K562 (cell line): ENCODE data around the gene POFUT2. TPM values are rescaled to one million over a fixed set of nuclear protein-coding genes. Genes with fewer than 3 reads are reported as not detected.

Source experiments
- ARID2 ChIP-seq: fragments of 450-650 bp; IDR thresholded peaks from 2 replicates; pipeline ENCODE4 v1.6.1; 2017; ENCODE audit warnings: antibody characterized with exemption, mild to moderate bottlenecking
- CXXC5 ChIP-seq: fragments of 250-450 bp; sonication (Bioruptor Pico); IDR thresholded peaks from 2 replicates; pipeline ENCODE4 v1.8.0; 2022; ENCODE audit warnings: inconsistent platforms, mild to moderate bottlenecking, moderate library complexity
- EP400 ChIP-seq: fragments of 450-650 bp; IDR thresholded peaks from 2 replicates; pipeline ENCODE4 v1.6.1; 2017; ENCODE audit warnings: antibody characterized with exemption, mild to moderate bottlenecking, moderate library complexity
- HNRNPUL1 ChIP-seq: fragments of 200-400 bp; formaldehyde crosslinking; IDR thresholded peaks from 2 replicates; pipeline ENCODE4 v1.6.1; 2017; ENCODE audit warnings: low read length
- PCBP2 ChIP-seq: fragments of 200-400 bp; formaldehyde crosslinking; IDR thresholded peaks from 2 replicates; pipeline ENCODE4 v1.6.1; 2018; ENCODE audit warnings: low read length, low read depth, mild to moderate bottlenecking, moderate library complexity; ENCODE audit not compliant: poor library complexity, severe bottlenecking
- PRPF4 ChIP-seq: fragments of 200-400 bp; formaldehyde crosslinking; IDR thresholded peaks from one replicate; pipeline ENCODE4 v1.6.1; 2017; ENCODE audit warnings: low read length, low read depth, mild to moderate bottlenecking; ENCODE audit not compliant: insufficient read depth, poor library complexity, severe bottlenecking
- PTBP1 ChIP-seq: fragments of 200-400 bp; formaldehyde crosslinking; IDR thresholded peaks from 2 replicates; pipeline ENCODE4 v1.6.1; 2017; ENCODE audit warnings: low read depth, low read length
- RFX1 ChIP-seq: fragments of 450-650 bp; IDR thresholded peaks from 2 replicates; pipeline ENCODE4 v1.6.1; 2016; ENCODE audit warnings: mild to moderate bottlenecking, moderate library complexity
- TAL1 ChIP-seq: fragments of 450-650 bp; IDR thresholded peaks from 2 replicates; pipeline ENCODE4 v1.6.1; 2016; ENCODE audit warnings: mild to moderate bottlenecking
- XRCC3 ChIP-seq: fragments of 450-650 bp; IDR thresholded peaks from 2 replicates; pipeline ENCODE4 v1.6.1; 2017; ENCODE audit warnings: mild to moderate bottlenecking, moderate library complexity
- ZNF133 ChIP-seq: fragments of 250-450 bp; sonication (Bioruptor Pico); IDR thresholded peaks from 2 replicates; pipeline ENCODE4 v1.4.0; 2020; ENCODE audit warnings: mild to moderate bottlenecking
- ZNF311 ChIP-seq: fragments of 250-450 bp; sonication (Bioruptor Pico); IDR thresholded peaks from 2 replicates; pipeline ENCODE4 v1.4.0; 2020; ENCODE audit warnings: mild to moderate bottlenecking, moderate library complexity
- ZNF347 ChIP-seq: fragments of 450-650 bp; formaldehyde crosslinking; IDR thresholded peaks from 2 replicates; pipeline ENCODE4 v1.4.0; 2020; ENCODE audit warnings: low read depth, mild to moderate bottlenecking, moderate library complexity
- ZNF717 ChIP-seq: fragments of 250-450 bp; sonication (Bioruptor Pico); IDR thresholded peaks from 2 replicates; pipeline ENCODE4 v1.5.0; 2021
- ZNF76 ChIP-seq: fragments of 250-450 bp; sonication (Bioruptor Pico); IDR thresholded peaks from 2 replicates; pipeline ENCODE4 v1.4.0; 2020; ENCODE audit warnings: mild to moderate bottlenecking, moderate library complexity, borderline replicate concordance
- polyA plus RNA-seq, 8 experiments: library from polyadenylated mRNA; depleted of rRNA in 4 of 8; stranded (reverse) in 5 of 8; unstranded in 3 of 8; fragments of >200 nt; fragmentation: Nextera tagmentation in 2 of 8; fragmentation: Illumina TruSeq in 1 of 8; extraction: Ambion mirVana in 2 of 8; extraction: Trizol in 1 of 8; gene quantifications; 2 replicates each; pipeline versions ENCODE4 v1.2.1 to v1.2.3, GENCODE V29; 2011 to 2014; ENCODE audit warnings: inconsistent platforms in 1 of 8, missing spikeins in 1 of 8
- total RNA-seq, 7 experiments: library from RNA; depleted of rRNA in 6 of 7; stranded (reverse); fragments of >200 nt in 6 of 7; fragmentation: Illumina TruSeq in 2 of 7; extraction: Trizol in 2 of 7; gene quantifications; 2 replicates each; pipeline versions ENCODE4 v1.2.1 to v1.2.3, GENCODE V29; 2011 to 2021; ENCODE audit warnings: low replicate concordance in 1 of 7
- TF ChIP-seq, protein P1 (sequence below): fragments of 250-450 bp; sonication (Bioruptor Pico); IDR thresholded peaks from 2 replicates; pipeline ENCODE4 v1.9.0; 2021; ENCODE audit warnings: mild to moderate bottlenecking, inconsistent platforms
- TF ChIP-seq, protein P2 (sequence below): fragments of 450-650 bp; IDR thresholded peaks from 2 replicates; pipeline ENCODE4 v1.6.1; 2016; ENCODE audit warnings: low read depth
- TF ChIP-seq, protein P3 (sequence below): fragments of 450-650 bp; conservative IDR thresholded peaks from 2 replicates; pipeline ENCODE4 v1.6.1; 2016; ENCODE audit warnings: missing genetic modification characterization, low read depth, mild to moderate bottlenecking, missing compliant biosample characterization, moderate library complexity

The POFUT2 gene
- total and polyA plus RNA-seq, 9 of the 15 experiments (the other 6 are each of a cell fraction or from before 2014, with no cell fraction given), result 1.1 to 24.2 (median 11.0) TPM

- no peak; the same call in 1 of the 2 replicates for TF ChIP-seq EP400
- TF ChIP-seq ARID2, result no peak
- TF ChIP-seq PTBP1, result no peak
- no peak for TF ChIP-seq ZNF133 (CRISPR knock-in tag)
- no peak for TF ChIP-seq ZNF717 (CRISPR knock-in tag)
- TF ChIP-seq ZNF76 (CRISPR knock-in tag), result no peak
- no peak for TF ChIP-seq HNRNPUL1
- no peak for TF ChIP-seq RFX1
- TF ChIP-seq ZNF311 (CRISPR knock-in tag), result 0 out of 2 replicates have a peak, but pooled peaks have one; percentile 46
- TF ChIP-seq PRPF4, result no peak
- peak; percentile 83 for TF ChIP-seq CXXC5 (CRISPR knock-in tag)
- TF ChIP-seq ZNF347 (CRISPR knock-in tag), result no peak
- TF ChIP-seq TAL1, result peak; percentile 97
- TF ChIP-seq PCBP2, result no peak
- TF ChIP-seq, protein P1, sequence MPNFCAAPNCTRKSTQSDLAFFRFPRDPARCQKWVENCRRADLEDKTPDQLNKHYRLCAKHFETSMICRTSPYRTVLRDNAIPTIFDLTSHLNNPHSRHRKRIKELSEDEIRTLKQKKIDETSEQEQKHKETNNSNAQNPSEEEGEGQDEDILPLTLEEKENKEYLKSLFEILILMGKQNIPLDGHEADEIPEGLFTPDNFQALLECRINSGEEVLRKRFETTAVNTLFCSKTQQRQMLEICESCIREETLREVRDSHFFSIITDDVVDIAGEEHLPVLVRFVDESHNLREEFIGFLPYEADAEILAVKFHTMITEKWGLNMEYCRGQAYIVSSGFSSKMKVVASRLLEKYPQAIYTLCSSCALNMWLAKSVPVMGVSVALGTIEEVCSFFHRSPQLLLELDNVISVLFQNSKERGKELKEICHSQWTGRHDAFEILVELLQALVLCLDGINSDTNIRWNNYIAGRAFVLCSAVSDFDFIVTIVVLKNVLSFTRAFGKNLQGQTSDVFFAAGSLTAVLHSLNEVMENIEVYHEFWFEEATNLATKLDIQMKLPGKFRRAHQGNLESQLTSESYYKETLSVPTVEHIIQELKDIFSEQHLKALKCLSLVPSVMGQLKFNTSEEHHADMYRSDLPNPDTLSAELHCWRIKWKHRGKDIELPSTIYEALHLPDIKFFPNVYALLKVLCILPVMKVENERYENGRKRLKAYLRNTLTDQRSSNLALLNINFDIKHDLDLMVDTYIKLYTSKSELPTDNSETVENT (CRISPR knock-in tag), result no peak
- TF ChIP-seq, protein P2, sequence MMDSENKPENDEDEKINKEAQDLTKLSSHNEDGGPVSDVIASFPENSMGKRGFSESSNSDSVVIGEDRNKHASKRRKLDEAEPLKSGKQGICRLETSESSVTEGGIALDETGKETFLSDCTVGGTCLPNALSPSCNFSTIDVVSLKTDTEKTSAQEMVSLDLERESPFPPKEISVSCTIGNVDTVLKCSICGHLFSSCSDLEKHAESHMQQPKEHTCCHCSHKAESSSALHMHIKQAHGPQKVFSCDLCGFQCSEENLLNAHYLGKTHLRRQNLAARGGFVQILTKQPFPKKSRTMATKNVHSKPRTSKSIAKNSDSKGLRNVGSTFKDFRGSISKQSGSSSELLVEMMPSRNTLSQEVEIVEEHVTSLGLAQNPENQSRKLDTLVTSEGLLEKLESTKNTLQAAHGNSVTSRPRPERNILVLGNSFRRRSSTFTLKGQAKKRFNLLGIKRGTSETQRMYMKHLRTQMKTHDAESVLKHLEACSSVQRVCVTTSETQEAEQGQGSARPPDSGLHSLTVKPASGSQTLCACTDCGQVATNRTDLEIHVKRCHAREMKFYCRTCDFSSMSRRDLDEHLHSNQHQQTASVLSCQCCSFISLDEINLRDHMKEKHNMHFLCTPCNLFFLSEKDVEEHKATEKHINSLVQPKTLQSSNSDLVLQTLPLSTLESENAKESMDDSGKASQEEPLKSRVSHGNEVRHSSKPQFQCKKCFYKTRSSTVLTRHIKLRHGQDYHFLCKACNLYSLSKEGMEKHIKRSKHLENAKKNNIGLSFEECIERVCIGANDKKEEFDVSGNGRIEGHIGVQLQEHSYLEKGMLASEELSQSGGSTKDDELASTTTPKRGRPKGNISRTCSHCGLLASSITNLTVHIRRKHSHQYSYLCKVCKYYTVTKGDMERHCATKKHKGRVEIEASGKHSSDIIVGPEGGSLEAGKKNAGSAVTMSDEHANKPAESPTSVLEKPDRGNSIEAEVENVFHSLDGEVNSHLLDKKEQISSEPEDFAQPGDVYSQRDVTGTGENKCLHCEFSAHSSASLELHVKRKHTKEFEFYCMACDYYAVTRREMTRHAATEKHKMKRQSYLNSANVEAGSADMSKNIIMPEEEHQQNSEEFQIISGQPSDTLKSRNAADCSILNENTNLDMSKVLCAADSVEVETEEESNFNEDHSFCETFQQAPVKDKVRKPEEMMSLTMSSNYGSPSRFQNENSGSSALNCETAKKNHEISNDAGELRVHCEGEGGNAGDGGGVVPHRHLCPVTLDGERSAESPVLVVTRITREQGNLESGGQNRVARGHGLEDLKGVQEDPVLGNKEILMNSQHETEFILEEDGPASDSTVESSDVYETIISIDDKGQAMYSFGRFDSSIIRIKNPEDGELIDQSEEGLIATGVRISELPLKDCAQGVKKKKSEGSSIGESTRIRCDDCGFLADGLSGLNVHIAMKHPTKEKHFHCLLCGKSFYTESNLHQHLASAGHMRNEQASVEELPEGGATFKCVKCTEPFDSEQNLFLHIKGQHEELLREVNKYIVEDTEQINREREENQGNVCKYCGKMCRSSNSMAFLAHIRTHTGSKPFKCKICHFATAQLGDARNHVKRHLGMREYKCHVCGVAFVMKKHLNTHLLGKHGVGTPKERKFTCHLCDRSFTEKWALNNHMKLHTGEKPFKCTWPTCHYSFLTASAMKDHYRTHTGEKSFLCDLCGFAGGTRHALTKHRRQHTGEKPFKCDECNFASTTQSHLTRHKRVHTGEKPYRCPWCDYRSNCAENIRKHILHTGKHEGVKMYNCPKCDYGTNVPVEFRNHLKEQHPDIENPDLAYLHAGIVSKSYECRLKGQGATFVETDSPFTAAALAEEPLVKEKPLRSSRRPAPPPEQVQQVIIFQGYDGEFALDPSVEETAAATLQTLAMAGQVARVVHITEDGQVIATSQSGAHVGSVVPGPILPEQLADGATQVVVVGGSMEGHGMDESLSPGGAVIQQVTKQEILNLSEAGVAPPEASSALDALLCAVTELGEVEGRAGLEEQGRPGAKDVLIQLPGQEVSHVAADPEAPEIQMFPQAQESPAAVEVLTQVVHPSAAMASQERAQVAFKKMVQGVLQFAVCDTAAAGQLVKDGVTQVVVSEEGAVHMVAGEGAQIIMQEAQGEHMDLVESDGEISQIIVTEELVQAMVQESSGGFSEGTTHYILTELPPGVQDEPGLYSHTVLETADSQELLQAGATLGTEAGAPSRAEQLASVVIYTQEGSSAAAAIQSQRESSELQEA, result no peak
- no peak for TF ChIP-seq XRCC3
- TF ChIP-seq, protein P3, sequence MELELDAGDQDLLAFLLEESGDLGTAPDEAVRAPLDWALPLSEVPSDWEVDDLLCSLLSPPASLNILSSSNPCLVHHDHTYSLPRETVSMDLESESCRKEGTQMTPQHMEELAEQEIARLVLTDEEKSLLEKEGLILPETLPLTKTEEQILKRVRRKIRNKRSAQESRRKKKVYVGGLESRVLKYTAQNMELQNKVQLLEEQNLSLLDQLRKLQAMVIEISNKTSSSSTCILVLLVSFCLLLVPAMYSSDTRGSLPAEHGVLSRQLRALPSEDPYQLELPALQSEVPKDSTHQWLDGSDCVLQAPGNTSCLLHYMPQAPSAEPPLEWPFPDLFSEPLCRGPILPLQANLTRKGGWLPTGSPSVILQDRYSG (tag), result 0 out of 2 replicates have a peak, but pooled peaks have one; percentile 40
These were observed 30.6 kb downstream of the POFUT2 start (continued) for GRCh38 chr21:45256912-45257672.
